ENCODE results near the gene ARHGAP26.

DNA sequence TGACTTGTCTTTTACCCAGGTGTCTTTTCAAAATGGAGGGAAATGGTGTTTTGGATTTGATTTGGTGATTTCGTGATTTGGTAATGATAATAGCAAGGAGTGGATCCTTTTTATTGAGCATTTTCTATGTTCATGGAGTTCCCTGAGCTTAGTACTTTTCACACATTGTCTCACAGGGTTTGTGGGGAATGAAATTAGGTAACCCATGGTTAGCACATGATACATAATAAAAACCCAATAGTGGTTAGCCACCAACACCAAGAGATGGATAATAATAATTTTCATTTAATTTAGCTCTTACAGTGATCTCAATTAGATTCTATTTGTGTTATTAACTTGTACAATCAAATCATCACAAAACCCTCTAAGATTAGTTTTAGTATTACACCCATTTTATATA lies 65.4 kb downstream of the ARHGAP26 start:
- TF ChIP-seq, protein P1, sequence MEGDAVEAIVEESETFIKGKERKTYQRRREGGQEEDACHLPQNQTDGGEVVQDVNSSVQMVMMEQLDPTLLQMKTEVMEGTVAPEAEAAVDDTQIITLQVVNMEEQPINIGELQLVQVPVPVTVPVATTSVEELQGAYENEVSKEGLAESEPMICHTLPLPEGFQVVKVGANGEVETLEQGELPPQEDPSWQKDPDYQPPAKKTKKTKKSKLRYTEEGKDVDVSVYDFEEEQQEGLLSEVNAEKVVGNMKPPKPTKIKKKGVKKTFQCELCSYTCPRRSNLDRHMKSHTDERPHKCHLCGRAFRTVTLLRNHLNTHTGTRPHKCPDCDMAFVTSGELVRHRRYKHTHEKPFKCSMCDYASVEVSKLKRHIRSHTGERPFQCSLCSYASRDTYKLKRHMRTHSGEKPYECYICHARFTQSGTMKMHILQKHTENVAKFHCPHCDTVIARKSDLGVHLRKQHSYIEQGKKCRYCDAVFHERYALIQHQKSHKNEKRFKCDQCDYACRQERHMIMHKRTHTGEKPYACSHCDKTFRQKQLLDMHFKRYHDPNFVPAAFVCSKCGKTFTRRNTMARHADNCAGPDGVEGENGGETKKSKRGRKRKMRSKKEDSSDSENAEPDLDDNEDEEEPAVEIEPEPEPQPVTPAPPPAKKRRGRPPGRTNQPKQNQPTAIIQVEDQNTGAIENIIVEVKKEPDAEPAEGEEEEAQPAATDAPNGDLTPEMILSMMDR (IDR thresholded peaks at IDR 0.05; ENCODE audit: low read depth, low read length, poor library complexity, severe bottlenecking): no peak
- no peak for TF ChIP-seq EZH2phosphoT487 (IDR thresholded peaks at IDR 0.05; ENCODE audit: borderline replicate concordance, low read length)

All from DOHH2 (cell line).